Measurements from ENCODE around the gene PTGFR. TPM values are rescaled to one million over a fixed set of nuclear protein-coding genes. Genes with fewer than 3 reads are reported as not detected.

The PTGFR gene
- total RNA-seq, 2 donors from 2014 or later = not detected

DNA sequence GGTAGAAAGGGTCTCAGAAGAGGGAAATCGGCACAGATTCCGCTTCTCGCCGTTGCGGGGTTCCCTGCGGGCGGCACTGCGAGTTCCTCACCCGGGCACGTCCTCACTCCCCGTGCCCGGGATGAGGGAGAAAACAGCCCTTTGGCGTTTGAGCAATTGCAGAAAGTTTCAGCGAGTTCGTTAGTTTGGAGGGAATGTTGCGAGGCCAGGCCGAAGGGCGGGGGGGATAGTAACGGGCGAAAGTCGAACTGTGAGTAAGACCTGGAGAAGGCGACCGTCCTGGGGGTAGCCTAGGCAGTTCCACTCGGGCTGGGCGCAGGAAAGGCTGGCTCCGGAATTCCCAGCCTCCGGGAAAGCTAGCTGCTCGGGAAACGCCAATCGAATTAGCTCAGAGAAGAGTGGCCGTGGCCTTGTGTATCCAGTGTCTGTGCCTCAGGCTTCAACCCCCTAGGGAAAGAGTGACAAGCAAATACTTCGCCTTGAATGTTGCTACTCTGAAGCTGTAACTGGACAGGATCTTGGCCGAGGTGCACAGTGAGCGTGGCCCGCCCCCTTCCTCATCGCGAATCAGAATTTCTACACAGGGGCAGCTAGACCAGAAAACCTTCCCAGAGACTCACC, 787 bp downstream of the PTGFR start:
- ATAC-seq (replicated peaks in 1 of 2) (no peak), DNase-seq (no peak)
- Mint-ChIP-seq H3K4me1 (ENCODE audit: low read depth) (peaks cover 11% of the 10 kb centered on the region), H3K4me3 (peak overlapping the region; percentile 27 to 57), H3K36me3 (ENCODE audit: insufficient read depth in 2 of 2) (peaks cover 0 to 2% of the 10 kb centered on the region in 2 donors), H3K9me3 (peaks cover 3 to 4% of the 10 kb centered on the region in 2 donors), H3K27me3 (ENCODE audit: low read depth) (peaks cover 38% of the 10 kb centered on the region), H3K27ac (no peak overlapping the region)

DNA sequence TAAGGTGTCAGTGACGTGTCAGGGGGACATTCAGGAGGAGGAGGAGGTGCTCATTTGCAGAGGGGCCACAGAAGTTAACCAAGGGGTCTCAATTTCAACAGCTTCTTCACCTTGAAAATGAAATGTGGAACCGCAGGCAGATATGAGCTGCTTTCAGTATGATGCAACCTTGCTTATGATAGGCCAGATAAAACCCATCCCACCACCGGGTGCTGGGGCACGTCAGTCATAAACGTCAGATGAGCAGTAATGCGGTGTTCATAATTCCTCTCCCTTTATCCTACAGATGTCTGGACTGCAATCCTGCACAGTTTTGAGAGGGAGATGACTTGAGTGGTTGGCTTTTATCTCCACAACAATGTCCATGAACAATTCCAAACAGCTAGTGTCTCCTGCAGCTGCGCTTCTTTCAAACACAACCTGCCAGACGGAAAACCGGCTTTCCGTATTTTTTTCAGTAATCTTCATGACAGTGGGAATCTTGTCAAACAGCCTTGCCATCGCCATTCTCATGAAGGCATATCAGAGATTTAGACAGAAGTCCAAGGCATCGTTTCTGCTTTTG, 1.7 kb downstream of the PTGFR start:
- DNase-seq (no peak), ATAC-seq (replicated peaks in 1 of 2) (no peak)
- H3K4me1 Mint-ChIP-seq (ENCODE audit: low read depth) = peaks cover 11% of the 10 kb centered on the region

DNA sequence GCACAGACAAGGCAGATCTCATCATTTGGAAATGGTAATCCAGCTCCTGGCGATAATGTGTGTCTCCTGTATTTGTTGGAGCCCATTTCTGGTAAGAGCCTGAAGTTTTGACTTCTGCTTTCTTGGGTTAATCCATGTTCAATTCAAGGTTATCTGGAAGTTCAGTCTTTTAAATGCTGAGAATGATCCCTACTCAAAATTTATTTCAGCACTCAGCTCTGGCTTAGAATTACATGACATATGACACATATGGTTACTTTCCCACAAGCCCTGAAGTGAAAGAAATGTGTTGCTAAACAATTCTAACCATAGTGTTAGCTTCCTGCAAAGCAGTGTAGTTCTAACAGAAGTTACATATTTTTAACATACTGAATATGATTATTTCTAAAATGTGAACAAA, 2.7 kb downstream of the PTGFR start:
- H3K9me3 Mint-ChIP-seq = peaks cover under 1 to 3% of the 10 kb centered on the region in 2 donors
- H3K36me3 Mint-ChIP-seq (ENCODE audit: insufficient read depth in 2 of 2) = peaks cover 0 to 2% of the 10 kb centered on the region in 2 donors
- DNase-seq (no peak), ATAC-seq (replicated peaks in 1 of 2) (no peak)
- H3K4me3 Mint-ChIP-seq = no peak overlapping the region
- H3K4me1 Mint-ChIP-seq (ENCODE audit: low read depth) = peaks cover 11% of the 10 kb centered on the region
- H3K27me3 Mint-ChIP-seq (ENCODE audit: low read depth) = peaks cover 38% of the 10 kb centered on the region
- H3K27ac Mint-ChIP-seq = no peak overlapping the region

More for the DNA sequence above, 1.7 kb downstream of the PTGFR start:
- Mint-ChIP-seq H3K27ac (no peak overlapping the region), H3K27me3 (ENCODE audit: low read depth) (peaks cover 38% of the 10 kb centered on the region), H3K4me3 (no peak overlapping the region), H3K9me3 (peaks cover 3% of the 10 kb centered on the region in 2 donors), H3K36me3 (ENCODE audit: insufficient read depth in 2 of 2) (peaks cover 0 to 2% of the 10 kb centered on the region in 2 donors)

DNA sequence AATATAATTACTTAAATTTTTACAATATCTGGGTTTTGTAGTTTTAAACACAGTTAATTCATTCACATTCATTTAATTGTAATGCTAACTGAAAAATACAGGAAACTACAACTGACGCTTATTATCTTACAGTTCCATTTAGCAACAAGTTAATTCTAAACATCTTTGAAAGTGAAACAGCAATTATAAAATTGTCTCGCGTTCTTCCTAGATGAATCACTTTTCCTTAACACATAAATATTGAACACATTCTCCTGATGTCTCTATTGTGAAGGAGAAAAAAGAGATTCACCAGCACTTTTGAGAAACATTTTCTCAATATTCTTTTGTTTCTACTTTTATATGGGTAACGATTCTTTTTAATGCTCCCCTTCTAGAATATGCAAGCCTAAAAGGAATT, 6.4 kb downstream of the PTGFR start:
- Mint-ChIP-seq H3K27ac (no peak overlapping the region), H3K27me3 (ENCODE audit: low read depth) (peaks cover 5% of the 10 kb centered on the region), H3K36me3 (ENCODE audit: insufficient read depth in 2 of 2) (no peaks in the 10 kb centered on the region), H3K9me3 (no peaks in the 10 kb centered on the region), H3K4me3 (no peak overlapping the region), H3K4me1 (ENCODE audit: low read depth) (no peaks in the 10 kb centered on the region)
- ATAC-seq (replicated peaks in 1 of 2) (no peak), DNase-seq (no peak)

DNA sequence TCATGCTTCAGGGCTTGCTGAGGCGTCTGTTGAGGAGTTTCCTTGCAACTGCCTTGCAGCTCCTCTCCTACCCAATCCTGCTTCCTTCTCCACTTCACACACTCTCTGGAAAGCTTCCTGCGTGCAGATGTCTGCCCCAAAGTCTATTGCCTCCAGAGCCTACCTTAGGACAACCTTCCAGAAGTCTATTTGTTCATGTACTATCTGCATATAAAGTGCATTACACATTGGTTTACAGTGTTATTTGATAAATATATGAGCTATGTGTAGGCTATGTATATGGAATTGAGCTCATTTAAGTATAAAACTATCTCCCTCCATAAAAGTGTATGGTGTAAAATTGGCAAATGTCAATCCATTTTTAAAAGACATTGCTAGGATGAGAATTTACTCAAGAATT, 9.8 kb downstream of the PTGFR start:
- DNase-seq = no peak
- Mint-ChIP-seq H3K27ac (no peak overlapping the region), H3K27me3 (ENCODE audit: low read depth) (no peaks in the 10 kb centered on the region), H3K9me3 (no peaks in the 10 kb centered on the region), H3K4me3 (no peak overlapping the region), H3K36me3 (ENCODE audit: insufficient read depth in 2 of 2) (no peaks in the 10 kb centered on the region), H3K4me1 (ENCODE audit: low read depth) (no peaks in the 10 kb centered on the region)
- ATAC-seq (replicated peaks in 1 of 2) = no peak

DNA sequence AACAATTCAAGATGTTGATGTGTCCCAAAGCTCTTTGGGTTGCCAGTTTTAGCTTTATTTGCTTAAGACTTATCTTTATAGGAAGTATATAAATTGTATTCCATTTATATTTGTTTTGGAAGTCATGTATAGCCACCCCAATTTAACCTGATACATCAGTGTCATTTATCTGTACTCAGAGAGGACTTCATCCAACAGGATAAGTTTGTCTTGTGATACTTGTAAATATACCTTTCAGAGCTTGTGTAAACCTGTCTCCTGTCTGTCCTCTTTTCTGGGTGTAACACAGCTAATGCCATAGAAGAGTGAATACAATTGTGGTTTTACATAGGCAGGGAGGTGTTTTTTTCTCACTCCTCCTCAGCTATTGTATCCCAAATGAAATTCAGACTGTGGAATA, 10.4 kb downstream of the PTGFR start:
- DNase-seq (no peak), ATAC-seq (replicated peaks in 1 of 2) (no peak)
- H3K27ac Mint-ChIP-seq = no peak overlapping the region
- H3K9me3 Mint-ChIP-seq = no peaks in the 10 kb centered on the region
- H3K27me3 Mint-ChIP-seq (ENCODE audit: low read depth) = no peaks in the 10 kb centered on the region
- no peaks in the 10 kb centered on the region for H3K4me1 Mint-ChIP-seq (ENCODE audit: low read depth)
- no peaks in the 10 kb centered on the region for H3K36me3 Mint-ChIP-seq (ENCODE audit: insufficient read depth in 2 of 2)
- no peak overlapping the region for H3K4me3 Mint-ChIP-seq

DNA sequence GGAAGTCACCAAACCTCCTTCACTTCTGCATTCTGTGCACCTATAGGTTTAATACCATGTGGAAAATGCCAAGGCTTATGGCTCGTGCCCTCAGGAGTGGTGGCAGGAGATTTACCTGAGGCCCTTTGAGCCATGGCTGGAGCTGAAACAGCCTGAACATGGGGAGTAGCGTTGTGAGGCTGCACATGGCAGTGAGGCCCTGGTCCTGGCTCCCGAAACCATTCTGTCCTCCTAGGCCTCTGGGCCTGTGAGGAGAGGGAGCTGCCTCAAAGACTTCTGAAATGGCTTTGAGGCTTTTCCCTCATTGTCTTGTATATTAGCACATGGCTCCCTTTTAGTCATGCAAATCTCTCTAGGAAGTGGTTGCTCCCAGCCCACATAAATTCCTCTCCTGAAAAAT, 20.6 kb downstream of the PTGFR start:
- Mint-ChIP-seq H3K4me1 (ENCODE audit: low read depth) (no peaks in the 10 kb centered on the region), H3K27ac (no peak overlapping the region), H3K27me3 (ENCODE audit: low read depth) (no peaks in the 10 kb centered on the region), H3K36me3 (ENCODE audit: insufficient read depth in 2 of 2) (peaks cover 4 to 6% of the 10 kb centered on the region in 2 donors), H3K4me3 (no peak overlapping the region), H3K9me3 (peaks cover 4 to 14% of the 10 kb centered on the region in 2 donors)
- ATAC-seq (replicated peaks in 1 of 2) = no peak
- no peak for DNase-seq

DNA sequence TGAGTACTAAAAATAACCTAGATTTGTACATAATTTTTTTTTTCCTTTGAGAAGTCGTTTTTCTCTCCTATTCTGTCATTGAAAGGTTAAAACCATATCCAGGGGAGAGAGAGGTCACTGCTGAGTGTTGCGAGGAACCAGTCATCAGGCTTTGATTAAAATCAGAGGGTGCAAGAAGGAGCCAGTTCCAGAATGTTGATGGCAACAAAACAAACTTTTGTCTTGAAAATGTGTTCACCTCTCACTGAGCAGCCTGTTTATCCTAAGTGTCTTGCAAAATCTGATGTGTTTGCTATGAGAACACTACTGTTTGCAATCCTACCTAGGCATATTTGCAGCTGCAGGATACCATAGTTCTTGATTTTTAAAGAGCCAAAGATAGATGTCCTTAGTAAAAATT, 25.9 kb downstream of the PTGFR start:
- Mint-ChIP-seq H3K36me3 (ENCODE audit: insufficient read depth in 2 of 2) (peaks cover 3 to 4% of the 10 kb centered on the region in 2 donors), H3K9me3 (peaks cover 2 to 8% of the 10 kb centered on the region in 2 donors), H3K4me3 (no peak overlapping the region), H3K27ac (no peak overlapping the region), H3K27me3 (ENCODE audit: low read depth) (no peaks in the 10 kb centered on the region), H3K4me1 (ENCODE audit: low read depth) (no peaks in the 10 kb centered on the region)
- ATAC-seq (replicated peaks in 1 of 2) (no peak), DNase-seq (no peak)

DNA sequence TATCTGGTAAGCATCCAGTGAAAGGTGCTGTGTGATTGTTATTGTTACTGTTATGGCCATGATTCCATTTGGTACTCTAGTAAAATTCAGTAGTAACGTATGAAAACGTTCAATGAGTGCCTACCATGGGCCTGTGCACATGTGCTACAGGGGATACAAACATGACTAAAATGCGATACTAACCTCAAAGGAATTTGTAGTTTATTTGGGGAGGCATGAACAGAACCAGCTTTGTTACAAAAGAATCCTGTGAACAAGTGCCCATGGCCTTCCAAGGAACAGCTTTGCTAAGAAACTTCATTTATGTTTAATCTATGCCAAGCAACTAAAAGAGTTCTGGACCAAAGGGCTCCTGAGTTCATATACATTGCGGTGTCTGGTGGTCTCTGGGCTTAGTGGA, 28.7 kb downstream of the PTGFR start:
- ATAC-seq (replicated peaks in 1 of 2) = no peak
- H3K4me1 Mint-ChIP-seq (ENCODE audit: low read depth) = no peaks in the 10 kb centered on the region
- H3K27ac Mint-ChIP-seq = no peak overlapping the region
- no peak for DNase-seq
- H3K27me3 Mint-ChIP-seq (ENCODE audit: low read depth) = peaks cover 5% of the 10 kb centered on the region
- H3K4me3 Mint-ChIP-seq = no peak overlapping the region
- H3K36me3 Mint-ChIP-seq (ENCODE audit: insufficient read depth in 2 of 2) = no peaks in the 10 kb centered on the region
- H3K9me3 Mint-ChIP-seq = no peaks in the 10 kb centered on the region

DNA sequence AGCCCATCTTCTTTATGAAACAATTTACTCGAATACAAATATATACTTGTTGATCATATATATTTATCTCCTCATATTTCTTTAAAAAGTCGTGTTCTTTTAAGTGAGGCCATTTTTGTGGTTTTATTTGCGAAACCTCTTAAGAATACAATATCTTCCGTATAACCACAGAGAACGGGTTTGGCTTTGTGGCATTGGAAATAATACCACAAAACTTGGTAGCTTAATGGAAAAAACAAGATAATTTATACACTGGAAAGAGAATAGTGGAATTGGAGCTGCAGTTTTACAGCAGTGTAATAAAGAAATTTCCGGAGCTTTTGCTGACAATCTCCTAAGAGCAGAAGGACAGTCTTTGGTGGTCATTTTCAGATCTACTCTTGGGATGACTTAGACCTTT, 29.4 kb downstream of the PTGFR start:
- ATAC-seq (replicated peaks in 1 of 2) = no peak
- Mint-ChIP-seq H3K36me3 (ENCODE audit: insufficient read depth in 2 of 2) (no peaks in the 10 kb centered on the region), H3K4me1 (ENCODE audit: low read depth) (no peaks in the 10 kb centered on the region), H3K27me3 (ENCODE audit: low read depth) (peaks cover 5% of the 10 kb centered on the region), H3K27ac (no peak overlapping the region), H3K4me3 (no peak overlapping the region), H3K9me3 (no peaks in the 10 kb centered on the region)
- no peak for DNase-seq

DNA sequence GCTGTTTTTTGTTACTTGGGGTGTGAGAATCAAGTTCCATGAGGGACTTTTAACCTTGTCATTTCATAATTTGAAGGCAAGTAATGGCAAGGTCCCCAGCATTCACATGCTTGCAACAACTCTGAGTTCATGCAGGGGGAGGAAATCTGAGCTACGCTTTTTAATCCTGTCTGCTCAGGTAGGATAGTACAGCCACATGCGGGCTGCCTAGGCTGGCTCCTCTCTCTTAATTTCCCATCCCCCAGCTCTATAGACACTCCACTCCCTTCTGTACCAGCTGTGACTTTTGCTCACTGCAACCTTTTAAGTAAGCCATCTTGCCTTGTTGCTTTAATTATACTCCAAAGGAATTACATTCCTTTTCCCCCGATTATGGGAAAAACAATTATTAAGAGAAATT, 30.1 kb downstream of the PTGFR start:
- ATAC-seq (replicated peaks in 1 of 2) = no peak
- Mint-ChIP-seq H3K9me3 (no peaks in the 10 kb centered on the region), H3K4me1 (ENCODE audit: low read depth) (no peaks in the 10 kb centered on the region), H3K36me3 (ENCODE audit: insufficient read depth in 2 of 2) (no peaks in the 10 kb centered on the region), H3K4me3 (no peak overlapping the region), H3K27ac (no peak overlapping the region), H3K27me3 (ENCODE audit: low read depth) (peaks cover 5% of the 10 kb centered on the region)
- no peak for DNase-seq

DNA sequence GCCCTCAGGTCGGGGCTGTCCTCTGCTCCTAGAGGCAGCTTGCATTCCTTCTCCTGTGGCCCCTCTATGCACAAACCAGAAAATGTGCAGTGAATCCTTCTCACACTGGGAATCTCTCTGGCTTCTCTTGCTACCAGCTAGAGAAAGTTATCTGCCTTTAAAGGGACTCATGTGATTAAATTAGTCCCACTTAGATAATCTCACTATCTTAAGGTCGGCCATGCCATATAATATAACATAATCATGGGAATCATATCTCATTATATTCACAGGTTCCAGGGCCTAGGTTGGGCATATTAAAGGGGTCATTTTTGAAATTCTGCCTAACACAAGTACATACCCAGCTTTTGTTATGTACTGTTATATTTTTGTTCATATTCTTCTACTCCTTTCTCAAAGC, 31.4 kb downstream of the PTGFR start:
- ATAC-seq (replicated peaks in 1 of 2) (no peak), DNase-seq (no peak)
- H3K36me3 Mint-ChIP-seq (ENCODE audit: insufficient read depth in 2 of 2) = no peaks in the 10 kb centered on the region
- H3K27ac Mint-ChIP-seq = no peak overlapping the region
- H3K4me1 Mint-ChIP-seq (ENCODE audit: low read depth) = no peaks in the 10 kb centered on the region
- no peaks in the 10 kb centered on the region for H3K9me3 Mint-ChIP-seq
- no peak overlapping the region for H3K4me3 Mint-ChIP-seq
- H3K27me3 Mint-ChIP-seq (ENCODE audit: low read depth) = peaks cover 5% of the 10 kb centered on the region

DNA sequence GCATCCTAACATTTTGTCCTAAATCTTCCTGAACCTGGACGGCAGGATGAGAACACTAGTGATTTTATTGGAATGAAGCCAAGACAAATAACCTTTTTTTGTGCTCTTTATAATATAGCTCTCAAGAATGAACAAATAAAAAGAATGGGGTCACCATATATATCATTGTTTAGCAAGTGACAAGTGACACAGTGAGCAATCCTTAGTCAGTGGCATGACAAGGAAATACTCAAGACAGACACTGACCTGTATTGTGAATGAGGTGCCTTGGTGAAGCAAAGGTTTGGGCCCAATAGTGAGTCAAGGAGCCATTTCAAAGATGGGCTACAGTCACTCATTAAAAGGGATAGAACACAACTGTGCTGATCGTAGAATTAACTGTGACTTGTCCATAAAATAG, 35.7 kb downstream of the PTGFR start:
- H3K27me3 Mint-ChIP-seq (ENCODE audit: low read depth) = peaks cover 5% of the 10 kb centered on the region
- ATAC-seq (replicated peaks in 1 of 2) (no peak), DNase-seq (no peak)
- no peaks in the 10 kb centered on the region for H3K4me1 Mint-ChIP-seq (ENCODE audit: low read depth)
- no peaks in the 10 kb centered on the region for H3K9me3 Mint-ChIP-seq
- no peaks in the 10 kb centered on the region for H3K36me3 Mint-ChIP-seq (ENCODE audit: insufficient read depth in 2 of 2)
- no peak overlapping the region for H3K27ac Mint-ChIP-seq
- H3K4me3 Mint-ChIP-seq = no peak overlapping the region

DNA sequence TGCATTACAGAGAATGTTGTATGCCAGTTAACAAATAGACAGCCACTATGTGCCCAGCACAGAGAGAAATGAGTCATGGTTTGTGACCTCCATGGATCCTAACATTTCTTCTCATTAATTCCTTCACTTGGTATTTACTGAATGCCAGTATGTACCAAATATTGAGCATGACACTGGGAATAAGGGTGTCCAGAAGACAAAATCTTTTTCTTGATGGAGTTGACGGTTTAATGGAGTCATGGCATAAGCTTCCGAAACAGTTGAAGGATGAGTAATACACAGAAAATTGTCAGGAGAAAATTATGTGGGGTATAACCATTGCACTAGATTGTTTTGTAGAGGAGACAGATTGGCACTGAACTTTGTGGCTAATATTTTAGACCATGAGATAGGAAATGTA, 36.9 kb downstream of the PTGFR start:
- no peaks in the 10 kb centered on the region for H3K9me3 Mint-ChIP-seq
- DNase-seq = no peak
- H3K27ac Mint-ChIP-seq = no peak overlapping the region
- H3K27me3 Mint-ChIP-seq (ENCODE audit: low read depth) = peaks cover 5% of the 10 kb centered on the region
- no peak for ATAC-seq (replicated peaks in 1 of 2)
- no peaks in the 10 kb centered on the region for H3K36me3 Mint-ChIP-seq (ENCODE audit: insufficient read depth in 2 of 2)
- no peak overlapping the region for H3K4me3 Mint-ChIP-seq
- H3K4me1 Mint-ChIP-seq (ENCODE audit: low read depth) = no peaks in the 10 kb centered on the region
